Measurements from ENCODE around the gene NEU3. TPM values are rescaled to one million over a fixed set of nuclear protein-coding genes. Genes with fewer than 3 reads are reported as not detected.

Gene NEU3
- total and polyA plus RNA-seq, 2 of the 13 experiments (the other 11 are each of a cell fraction or from before 2014, with no cell fraction given) = 6.3 to 15.3 TPM

- no peak for TF ChIP-seq ADNP (CRISPR knock-in tag; IDR thresholded peaks at IDR 0.05)
- no peak for TF ChIP-seq SPEN (CRISPR knock-in tag; IDR thresholded peaks at IDR 0.05; ENCODE audit: low read depth)
- TF ChIP-seq ARID5B (CRISPR knock-in tag; IDR thresholded peaks at IDR 0.05) = 0 out of 2 replicates have a peak, but pooled peaks have one; percentile 45
- TF ChIP-seq ZNF782 (CRISPR knock-in tag; IDR thresholded peaks at IDR 0.05; ENCODE audit: borderline replicate concordance) = no peak
- TF ChIP-seq ZNF446 (CRISPR knock-in tag; IDR thresholded peaks at IDR 0.05) = no peak
- TF ChIP-seq SKIL (CRISPR knock-in tag; IDR thresholded peaks at IDR 0.05; ENCODE audit: borderline replicate concordance) = no peak
- TF ChIP-seq ZNF121 (CRISPR knock-in tag; IDR thresholded peaks at IDR 0.05) = no peak
- TF ChIP-seq ZNF891 (CRISPR knock-in tag; IDR thresholded peaks at IDR 0.05) = no peak
- no peak for TF ChIP-seq IRF1 (CRISPR knock-in tag; IDR thresholded peaks at IDR 0.05; ENCODE audit: low read depth)
- TF ChIP-seq ZHX2 (IDR thresholded peaks at IDR 0.05; ENCODE audit: low read depth) = no peak
- no peak for TF ChIP-seq ZHX2 (CRISPR knock-in tag; IDR thresholded peaks at IDR 0.05; ENCODE audit: borderline replicate concordance)
- TF ChIP-seq CHD2 (IDR thresholded peaks at IDR 0.05; ENCODE audit: low read depth, low read length) = no peak
- TF ChIP-seq HINFP (CRISPR knock-in tag; IDR thresholded peaks at IDR 0.05; ENCODE audit: low read depth) = no peak
- TF ChIP-seq RFX5 (IDR thresholded peaks at IDR 0.05; ENCODE audit: low read depth, low read length) = no peak
- no peak for TF ChIP-seq ZNF75D (CRISPR knock-in tag; IDR thresholded peaks at IDR 0.05; ENCODE audit: borderline replicate concordance)
Observed at GRCh38 chr11:74984070-74984469, 4.7 kb upstream of the NEU3 start (continued).
